Muscle layer of duodenum (tissue), 2 donors: ENCODE data around the gene SNX1.

ENCODE experiments used
- H3K27ac ChIP-seq: one replicate; pipeline ENCODE4 v1.7.0; 2013; ENCODE audit warnings: mild to moderate bottlenecking, low read length
- H3K27me3 ChIP-seq: one replicate; pipeline ENCODE4 v1.7.0; 2013; ENCODE audit warnings: low read depth, mild to moderate bottlenecking, control low read depth, low read length
- H3K36me3 ChIP-seq, 2 donors: one replicate each; pipeline ENCODE4 v1.7.0; 2013; ENCODE audit warnings: low read length in 2 of 2, control low read depth in 1 of 2, mild to moderate bottlenecking in 1 of 2; ENCODE audit not compliant: insufficient read depth in 2 of 2, control insufficient read depth in 1 of 2
- H3K4me1 ChIP-seq, 2 donors: one replicate each; pipeline ENCODE4 v1.7.0; 2013; ENCODE audit warnings: low read length in 2 of 2, mild to moderate bottlenecking in 2 of 2, control low read depth in 1 of 2, moderate library complexity in 1 of 2; ENCODE audit not compliant: insufficient read depth in 2 of 2, control insufficient read depth in 1 of 2
- H3K4me3 ChIP-seq, 2 donors: one replicate each; pipeline ENCODE4 v1.7.0; 2013; ENCODE audit warnings: low read length in 2 of 2, low read depth in 1 of 2, mild to moderate bottlenecking in 1 of 2
- H3K9me3 ChIP-seq, 2 donors: one replicate each; pipeline ENCODE4 v1.7.0; 2013; ENCODE audit warnings: low read length in 2 of 2, control low read depth in 1 of 2, mild to moderate bottlenecking in 1 of 2; ENCODE audit not compliant: control insufficient read depth in 1 of 2
- donor health status: healthy.

Gene SNX1

GRCh38 chr15:64089543-64090280 lies 6.1 kb upstream of the SNX1 start:
- Histone ChIP-seq H3K4me3 (no peak overlapping the region), H3K27ac (peak overlapping the region; percentile 14), H3K36me3 (peaks cover 7 to 30% of the 10 kb centered on the region in 2 donors), H3K27me3 (no peaks in the 10 kb centered on the region), H3K9me3 (no peaks in the 10 kb centered on the region), H3K4me1 (peaks cover 5 to 22% of the 10 kb centered on the region in 2 donors)

DNA sequence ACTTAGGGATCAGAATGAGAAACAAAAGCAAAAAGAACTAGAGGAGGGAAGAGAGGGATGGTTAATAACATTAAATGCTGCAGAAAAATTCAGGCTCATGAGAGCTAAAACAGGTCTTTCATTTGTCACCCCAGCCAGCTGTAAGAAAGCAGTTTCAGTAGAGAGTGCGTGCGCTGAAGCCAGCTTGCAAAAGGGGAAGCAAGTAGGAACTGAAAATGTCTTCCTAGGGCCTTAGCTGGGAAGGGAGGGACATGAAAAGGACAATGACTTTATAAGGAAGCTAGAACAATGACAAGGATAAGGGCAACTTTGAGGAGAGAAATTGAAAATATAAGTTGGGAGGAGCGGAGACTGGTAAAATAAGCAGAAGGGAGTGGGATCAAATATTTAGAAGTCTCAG lies 5.3 kb upstream of the SNX1 start:
- Histone ChIP-seq H3K27me3 (no peaks in the 10 kb centered on the region), H3K4me1 (peaks cover 5 to 24% of the 10 kb centered on the region in 2 donors), H3K36me3 (peaks cover 7 to 30% of the 10 kb centered on the region in 2 donors), H3K27ac (peak overlapping the region; percentile 59), H3K4me3 (no peak overlapping the region), H3K9me3 (no peaks in the 10 kb centered on the region)

- Histone ChIP-seq H3K9me3 (no peaks in the 10 kb centered on the region), H3K4me3 (peak overlapping the region in 1 of 2 donors; percentile 90), H3K36me3 (peaks cover 7 to 33% of the 10 kb centered on the region in 2 donors), H3K27ac (peak overlapping the region; percentile 97), H3K27me3 (no peaks in the 10 kb centered on the region), H3K4me1 (peaks cover 5 to 33% of the 10 kb centered on the region in 2 donors)
Observed at GRCh38 chr15:64092075-64092820, 3.5 kb upstream of the SNX1 start.

GRCh38 chr15:64092864-64093626 lies 2.7 kb upstream of the SNX1 start:
- H3K36me3 ChIP-seq: peaks cover 3 to 26% of the 10 kb centered on the region in 2 donors
- H3K27me3 ChIP-seq: no peaks in the 10 kb centered on the region
- peaks cover 11 to 41% of the 10 kb centered on the region in 2 donors for H3K4me1 ChIP-seq
- peak overlapping the region; percentile 97 for H3K27ac ChIP-seq
- H3K9me3 ChIP-seq: no peaks in the 10 kb centered on the region
- H3K4me3 ChIP-seq: peak overlapping the region; percentile 90 to 96

DNA sequence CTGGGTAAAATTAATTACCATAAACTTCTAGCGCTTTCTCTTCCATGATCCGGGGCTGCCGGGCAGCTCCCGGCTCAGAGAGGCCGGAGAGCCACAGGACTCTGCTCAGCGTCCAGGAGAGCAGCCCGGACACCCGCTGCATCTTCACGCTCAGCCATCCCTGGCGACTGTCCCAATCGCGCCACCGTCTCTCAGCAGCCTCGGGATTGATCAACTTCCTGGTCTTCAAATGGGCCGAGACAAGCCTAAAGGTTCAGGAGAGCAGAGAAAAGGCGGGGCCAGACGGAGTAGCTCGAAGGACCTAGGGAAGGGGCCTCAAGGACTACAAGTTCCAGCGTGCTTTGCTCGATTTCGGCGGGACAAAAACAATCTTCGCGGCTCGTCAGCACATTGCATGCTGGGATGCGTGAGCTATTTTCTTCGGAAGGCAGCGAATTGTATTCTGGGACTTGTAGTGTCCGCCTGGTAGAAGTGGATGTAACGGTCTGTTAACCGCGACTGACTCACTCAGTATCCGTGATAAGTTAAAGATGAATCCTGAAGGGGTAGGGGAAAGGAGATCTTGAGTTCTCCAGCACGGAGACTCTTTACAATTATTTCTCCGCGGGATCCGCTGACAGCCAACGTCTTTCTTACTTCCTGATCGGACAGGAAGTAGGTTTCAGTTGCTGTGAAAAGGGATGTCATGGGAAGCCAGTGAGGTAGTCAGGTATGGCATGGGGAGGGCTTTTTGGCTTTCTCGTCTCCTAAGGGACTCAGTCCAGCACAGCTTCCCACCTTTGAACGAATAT lies 2.0 kb upstream of the SNX1 start, which contains the start of gene CIAO2A:
TSS of gene CIAO2A (minus strand) at position 212 of the 791 bp plus-strand sequence. CDS start at position 142, 70 bp downstream.
- peak within 1 kb of the TSS; percentile 97 for H3K27ac ChIP-seq
- peaks cover 0 to 18% of the 10 kb centered on the region in 2 donors for H3K36me3 ChIP-seq
- H3K4me3 ChIP-seq: peak within 1 kb of the TSS; percentile 90 to 96
- H3K4me1 ChIP-seq: peaks cover 12 to 44% of the 10 kb centered on the region in 2 donors
- H3K27me3 ChIP-seq: no peaks in the 10 kb centered on the region
- H3K9me3 ChIP-seq: no peaks in the 10 kb centered on the region

- peaks cover 12 to 40% of the 10 kb centered on the region in 2 donors for H3K4me1 ChIP-seq
- H3K27me3 ChIP-seq: no peaks in the 10 kb centered on the region
- H3K9me3 ChIP-seq: no peaks in the 10 kb centered on the region
- H3K27ac ChIP-seq: peak overlapping the region; percentile 16
- peak overlapping the region; percentile 92 to 93 for H3K4me3 ChIP-seq
- H3K36me3 ChIP-seq: peaks cover 0 to 9% of the 10 kb centered on the region in 2 donors
Observed at GRCh38 chr15:64095431-64095794, 369 bp upstream of the SNX1 start.

DNA sequence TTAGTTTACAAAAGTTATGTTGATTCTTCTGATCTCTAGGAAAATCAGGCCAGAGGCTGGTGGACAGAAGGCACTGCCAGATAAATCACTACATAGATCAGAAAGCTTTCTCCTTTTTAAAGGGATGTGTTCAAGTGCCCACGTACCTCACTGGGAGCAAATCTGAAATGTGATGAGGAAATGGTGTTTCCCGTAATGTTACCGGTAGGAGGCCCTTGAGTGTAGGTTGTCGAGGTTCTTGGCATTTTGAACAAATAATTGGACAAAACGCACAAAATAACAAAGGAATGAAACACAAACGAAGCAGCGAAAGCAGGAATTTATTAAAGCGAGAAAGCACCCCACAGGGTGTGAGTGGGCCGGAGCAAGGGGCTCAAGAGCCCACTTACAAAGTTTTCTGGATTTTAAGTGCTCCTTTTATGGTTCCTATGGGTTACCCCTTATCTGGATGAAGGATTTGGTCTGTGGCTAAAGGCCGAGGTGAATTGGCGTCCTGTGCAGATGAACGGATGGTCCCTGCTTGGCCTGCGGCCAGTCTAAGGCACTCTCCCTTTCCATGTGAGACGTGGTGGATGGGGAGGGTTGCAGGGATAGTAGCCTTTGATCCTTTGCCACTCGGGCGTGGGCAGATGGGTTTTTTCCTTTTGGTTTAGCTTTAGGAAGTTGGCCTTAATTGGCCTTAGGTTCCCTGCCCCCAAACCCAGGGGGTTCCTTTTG lies 1.0 kb downstream of the SNX1 start:
- peaks cover 0 to 9% of the 10 kb centered on the region in 2 donors for H3K36me3 ChIP-seq
- H3K27me3 ChIP-seq: no peaks in the 10 kb centered on the region
- H3K4me3 ChIP-seq: peak overlapping the region; percentile 92 to 93
- no peaks in the 10 kb centered on the region for H3K9me3 ChIP-seq
- H3K27ac ChIP-seq: peak overlapping the region; percentile 75
- H3K4me1 ChIP-seq: peaks cover 12 to 37% of the 10 kb centered on the region in 2 donors

DNA sequence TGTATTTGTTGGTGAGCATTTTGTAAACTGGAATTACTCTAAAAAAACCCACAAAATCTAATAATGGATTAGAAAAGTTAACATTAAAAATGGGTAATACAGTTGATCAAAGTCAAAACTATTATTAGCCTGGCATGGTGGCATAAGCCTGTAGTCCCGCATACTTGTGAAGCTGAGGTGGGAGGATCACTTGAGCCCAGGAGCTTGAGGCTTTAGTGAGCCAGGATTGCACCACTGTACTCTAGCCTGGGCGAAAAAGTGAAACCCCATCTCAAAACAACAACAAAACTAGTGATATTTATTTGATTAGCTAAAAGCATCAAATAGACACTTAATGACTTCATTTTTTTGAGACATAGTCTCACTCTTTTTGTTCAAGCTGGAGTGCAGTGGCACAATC lies 3.6 kb downstream of the SNX1 start:
- peaks cover 8 to 25% of the 10 kb centered on the region in 2 donors for H3K4me1 ChIP-seq
- peaks cover 0 to 3% of the 10 kb centered on the region in 2 donors for H3K36me3 ChIP-seq
- H3K27ac ChIP-seq: no peak overlapping the region
- H3K4me3 ChIP-seq: no peak overlapping the region
- H3K27me3 ChIP-seq: no peaks in the 10 kb centered on the region
- no peaks in the 10 kb centered on the region for H3K9me3 ChIP-seq

GRCh38 chr15:64100958-64101357 lies 5.2 kb downstream of the SNX1 start:
- H3K36me3 ChIP-seq: peaks cover 0 to 2% of the 10 kb centered on the region in 2 donors
- no peak overlapping the region for H3K27ac ChIP-seq
- no peak overlapping the region for H3K4me3 ChIP-seq
- no peaks in the 10 kb centered on the region for H3K9me3 ChIP-seq
- H3K4me1 ChIP-seq: peaks cover 8 to 19% of the 10 kb centered on the region in 2 donors
- H3K27me3 ChIP-seq: no peaks in the 10 kb centered on the region

- H3K36me3 ChIP-seq: no peaks in the 10 kb centered on the region
- H3K9me3 ChIP-seq: no peaks in the 10 kb centered on the region
- no peak overlapping the region for H3K27ac ChIP-seq
- H3K27me3 ChIP-seq: no peaks in the 10 kb centered on the region
- no peak overlapping the region for H3K4me3 ChIP-seq
- peaks cover 7 to 12% of the 10 kb centered on the region in 2 donors for H3K4me1 ChIP-seq
Observed at GRCh38 chr15:64102497-64102896, 6.7 kb downstream of the SNX1 start.
